ENCODE results near the gene TMEM238.

DNA sequence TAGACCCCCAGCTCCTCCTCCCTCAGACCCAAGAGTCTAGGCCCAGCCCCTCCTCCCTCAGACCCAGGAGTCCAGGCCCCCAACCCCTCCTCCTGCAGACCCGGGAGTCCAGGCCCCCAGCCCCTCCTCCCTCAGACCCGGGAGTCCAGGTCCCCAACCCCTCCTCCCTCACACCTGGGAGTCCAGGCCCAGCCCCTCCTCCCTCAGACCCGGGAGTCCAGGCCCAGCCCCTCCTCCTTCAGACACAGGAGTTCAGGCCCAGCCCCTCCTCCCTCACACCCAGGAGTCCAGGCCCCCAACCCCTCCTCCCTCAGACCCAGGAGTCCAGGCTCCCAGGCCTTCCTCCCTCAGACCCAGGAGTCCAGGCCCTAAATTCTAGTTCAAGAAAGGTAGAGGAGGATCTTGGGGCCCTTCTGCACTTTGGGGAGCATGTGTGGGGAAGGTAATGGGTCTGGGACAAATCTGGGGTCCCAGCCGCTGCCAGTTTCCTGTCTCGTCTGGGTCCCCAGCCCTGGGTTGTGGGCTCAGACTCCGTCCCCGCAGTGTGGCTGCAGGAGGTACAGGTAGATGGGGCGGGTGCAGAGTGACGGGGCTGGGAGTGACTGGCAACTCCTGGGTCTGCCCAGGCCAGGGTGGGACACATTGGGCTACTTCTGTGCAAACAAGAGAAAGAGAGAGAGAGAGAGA lies 10.6 kb downstream of the TMEM238 start:
- TF ChIP-seq POLR2A (IDR thresholded peaks at IDR 0.05) (no peak), EP300 (IDR thresholded peaks at IDR 0.05) (no peak)
- TF ChIP-seq, protein P1, sequence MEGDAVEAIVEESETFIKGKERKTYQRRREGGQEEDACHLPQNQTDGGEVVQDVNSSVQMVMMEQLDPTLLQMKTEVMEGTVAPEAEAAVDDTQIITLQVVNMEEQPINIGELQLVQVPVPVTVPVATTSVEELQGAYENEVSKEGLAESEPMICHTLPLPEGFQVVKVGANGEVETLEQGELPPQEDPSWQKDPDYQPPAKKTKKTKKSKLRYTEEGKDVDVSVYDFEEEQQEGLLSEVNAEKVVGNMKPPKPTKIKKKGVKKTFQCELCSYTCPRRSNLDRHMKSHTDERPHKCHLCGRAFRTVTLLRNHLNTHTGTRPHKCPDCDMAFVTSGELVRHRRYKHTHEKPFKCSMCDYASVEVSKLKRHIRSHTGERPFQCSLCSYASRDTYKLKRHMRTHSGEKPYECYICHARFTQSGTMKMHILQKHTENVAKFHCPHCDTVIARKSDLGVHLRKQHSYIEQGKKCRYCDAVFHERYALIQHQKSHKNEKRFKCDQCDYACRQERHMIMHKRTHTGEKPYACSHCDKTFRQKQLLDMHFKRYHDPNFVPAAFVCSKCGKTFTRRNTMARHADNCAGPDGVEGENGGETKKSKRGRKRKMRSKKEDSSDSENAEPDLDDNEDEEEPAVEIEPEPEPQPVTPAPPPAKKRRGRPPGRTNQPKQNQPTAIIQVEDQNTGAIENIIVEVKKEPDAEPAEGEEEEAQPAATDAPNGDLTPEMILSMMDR (IDR thresholded peaks at IDR 0.05) = no peak
